H9 (cell line): ENCODE results near the gene CDC45. TPM values are rescaled to one million over a fixed set of nuclear protein-coding genes. Genes with fewer than 3 reads are reported as not detected.

ENCODE experiments used
- DNase-seq: peaks from one replicate; pipeline ENCODE4 v3.0.0-alpha.2; 2017
- H2AFZ ChIP-seq: one replicate; pipeline ENCODE4 v1.6.1; 2013; ENCODE audit warnings: mild to moderate bottlenecking, low read length, control low read depth, moderate library complexity
- H2AK5ac ChIP-seq: 2 replicates; pipeline ENCODE4 v1.6.1; 2013; ENCODE audit warnings: low read length, control low read depth, mixed read lengths; ENCODE audit not compliant: insufficient read length
- H2BK120ac ChIP-seq: one replicate; pipeline ENCODE4 v1.6.1; 2013; ENCODE audit warnings: low read depth, mild to moderate bottlenecking, low read length, control low read depth, inconsistent platforms; ENCODE audit not compliant: poor library complexity, severe bottlenecking
- H2BK12ac ChIP-seq: 2 replicates; pipeline ENCODE4 v1.6.1; 2013; ENCODE audit warnings: low read length, control low read depth, mixed read lengths, low read depth; ENCODE audit not compliant: insufficient read length
- H2BK15ac ChIP-seq: 2 replicates; pipeline ENCODE4 v1.6.1; 2013; ENCODE audit warnings: low read depth, low read length, control low read depth
- H2BK20ac ChIP-seq: one replicate; pipeline ENCODE4 v1.6.1; 2013; ENCODE audit warnings: low read depth, mild to moderate bottlenecking, low read length, control low read depth, inconsistent platforms; ENCODE audit not compliant: poor library complexity, severe bottlenecking
- H2BK5ac ChIP-seq: 2 replicates; pipeline ENCODE4 v1.6.1; 2013; ENCODE audit warnings: low read length, control low read depth, mixed read lengths; ENCODE audit not compliant: insufficient read length
- H3K14ac ChIP-seq: 2 replicates; pipeline ENCODE4 v1.6.1; 2013; ENCODE audit warnings: low read length, control low read depth; ENCODE audit not compliant: insufficient read depth
- H3K18ac ChIP-seq: 2 replicates; pipeline ENCODE4 v1.6.1; 2013; ENCODE audit warnings: low read depth, mild to moderate bottlenecking, mixed read lengths, low read length, control low read depth; ENCODE audit not compliant: insufficient read length
- H3K23ac ChIP-seq: 2 replicates; pipeline ENCODE4 v1.6.1; 2013; ENCODE audit warnings: low read length, control low read depth, mixed read lengths, low read depth; ENCODE audit not compliant: insufficient read length
- H3K23me2 ChIP-seq: 2 replicates; pipeline ENCODE4 v1.6.1; 2013; ENCODE audit warnings: low read depth, mild to moderate bottlenecking, mixed read lengths, low read length, control low read depth; ENCODE audit not compliant: insufficient read length, poor library complexity, severe bottlenecking
- H3K27ac ChIP-seq: 2 replicates; pipeline ENCODE4 v1.5.1; 2013; ENCODE audit warnings: low read length, control low read depth, mixed read lengths, low read depth; ENCODE audit not compliant: insufficient read length
- H3K27me3 ChIP-seq: 2 replicates; pipeline ENCODE4 v1.6.1; 2013; ENCODE audit warnings: low read length, control low read depth, inconsistent platforms; ENCODE audit not compliant: insufficient read depth
- H3K4ac ChIP-seq: 2 replicates; pipeline ENCODE4 v1.6.1; 2013; ENCODE audit warnings: low read depth, mild to moderate bottlenecking, control low read depth, inconsistent platforms, low read length, moderate library complexity
- H3K4me1 ChIP-seq: 2 replicates; pipeline ENCODE4 v1.6.1; 2013; ENCODE audit warnings: low read length, control low read depth, inconsistent platforms; ENCODE audit not compliant: insufficient read depth
- H3K4me2 ChIP-seq: 2 replicates; pipeline ENCODE4 v1.6.1; 2013; ENCODE audit warnings: low read length, control low read depth, mixed read lengths; ENCODE audit not compliant: insufficient read length, insufficient read depth
- H3K56ac ChIP-seq: 2 replicates; pipeline ENCODE4 v1.6.1; 2013; ENCODE audit warnings: low read depth, mild to moderate bottlenecking, mixed read lengths, low read length, control low read depth; ENCODE audit not compliant: insufficient read length
- H3K79me1 ChIP-seq: 2 replicates; pipeline ENCODE4 v1.6.1; 2013; ENCODE audit warnings: low read depth, mild to moderate bottlenecking, moderate library complexity, low read length, control low read depth, inconsistent platforms; ENCODE audit not compliant: insufficient read depth, poor library complexity, severe bottlenecking
- H3K79me2 ChIP-seq: 2 replicates; pipeline ENCODE4 v1.6.1; 2013; ENCODE audit warnings: low read length, control low read depth, inconsistent platforms; ENCODE audit not compliant: insufficient read depth
- H3K9ac ChIP-seq: 2 replicates; pipeline ENCODE4 v1.6.1; 2013; ENCODE audit warnings: low read length, control low read depth, mixed read lengths; ENCODE audit not compliant: insufficient read length; ENCODE audit errors: extremely low read depth
- H3K9me3 ChIP-seq: one replicate; pipeline ENCODE4 v1.6.1; 2013; ENCODE audit warnings: low read depth, low read length, inconsistent platforms; ENCODE audit not compliant: control insufficient read depth
- H3T11ph ChIP-seq: one replicate; pipeline ENCODE4 v1.6.1; 2013; ENCODE audit warnings: mild to moderate bottlenecking, low read length, control low read depth, inconsistent platforms
- H4K20me1 ChIP-seq: one replicate; pipeline ENCODE4 v1.6.1; 2013; ENCODE audit not compliant: control insufficient read depth, insufficient read length, insufficient read depth
- H4K5ac ChIP-seq: 2 replicates; pipeline ENCODE4 v1.6.1; 2013; ENCODE audit warnings: low read depth, mild to moderate bottlenecking, mixed read lengths, low read length, control low read depth; ENCODE audit not compliant: insufficient read length
- H4K8ac ChIP-seq: replicated peaks from 2 replicates; pipeline ENCODE4 v1.6.1; 2013; ENCODE audit warnings: low read length, control low read depth, mixed read lengths, low read depth; ENCODE audit not compliant: insufficient read length
- H4K91ac ChIP-seq: 2 replicates; pipeline ENCODE4 v1.6.1; 2013; ENCODE audit warnings: low read depth, mild to moderate bottlenecking, moderate library complexity, mixed read lengths, low read length, control low read depth; ENCODE audit not compliant: insufficient read length
- H3K27ac Mint-ChIP-seq, 3 experiments: 2 replicates in 2 of 3; 3 replicates in 1 of 3; pipeline ENCODE4 v1.8.0; 2020 to 2021; ENCODE audit warnings: mixed read lengths in 3 of 3, mild to moderate bottlenecking in 1 of 3, moderate library complexity in 1 of 3
- H3K27me3 Mint-ChIP-seq: 2 replicates; pipeline ENCODE4 v1.8.0; 2021; ENCODE audit warnings: low read depth, mild to moderate bottlenecking, moderate library complexity, mixed read lengths
- H3K36me3 Mint-ChIP-seq, 3 experiments: 2 replicates in 2 of 3; 3 replicates in 1 of 3; pipeline ENCODE4 v1.8.0; 2020 to 2021; ENCODE audit warnings: low read depth in 3 of 3, mixed read lengths in 3 of 3; ENCODE audit not compliant: insufficient read depth in 1 of 3
- H3K4me1 Mint-ChIP-seq, 2 experiments: 2 replicates each; pipeline ENCODE4 v1.8.0; 2020; ENCODE audit warnings: mixed read lengths in 2 of 2
- H3K4me3 Mint-ChIP-seq, 2 experiments: 2 replicates in 1 of 2; 3 replicates in 1 of 2; pipeline ENCODE4 v1.8.0; 2020 to 2021; ENCODE audit warnings: mild to moderate bottlenecking in 2 of 2, mixed read lengths in 2 of 2, moderate library complexity in 1 of 2
- H3K9me3 Mint-ChIP-seq, 2 experiments: 2 replicates in 1 of 2; 3 replicates in 1 of 2; pipeline ENCODE4 v1.8.0; 2020; ENCODE audit warnings: mild to moderate bottlenecking in 2 of 2, mixed read lengths in 2 of 2, moderate library complexity in 1 of 2
- WGBS: extraction: QIAGEN DNeasy Blood & Tissue Kit; methylation state at CpG from one replicate; pipeline ENCODE4 v1.1.7; 2013; ENCODE audit warnings: missing lambda C conversion rate, low lambda C conversion rate, mixed read lengths; ENCODE audit not compliant: insufficient read length; ENCODE audit errors: extremely low coverage; 5-methylcytosine and 5-hydroxymethylcytosine counted together
- total RNA-seq: library from RNA; stranded (reverse); gene quantifications from 2 replicates; pipeline ENCODE4 v1.2.1, GENCODE V29; 2021
- TF ChIP-seq, protein P1 (sequence below): fragments of 200-600 bp; sonication (generic); conservative IDR thresholded peaks from 3 replicates; pipeline ENCODE4 v1.8.0; 2021; ENCODE audit warnings: antibody characterized with exemption, mild to moderate bottlenecking

Gene CDC45
- total RNA-seq, 1 experiment from 2014 or later, result 35.7 TPM

DNA sequence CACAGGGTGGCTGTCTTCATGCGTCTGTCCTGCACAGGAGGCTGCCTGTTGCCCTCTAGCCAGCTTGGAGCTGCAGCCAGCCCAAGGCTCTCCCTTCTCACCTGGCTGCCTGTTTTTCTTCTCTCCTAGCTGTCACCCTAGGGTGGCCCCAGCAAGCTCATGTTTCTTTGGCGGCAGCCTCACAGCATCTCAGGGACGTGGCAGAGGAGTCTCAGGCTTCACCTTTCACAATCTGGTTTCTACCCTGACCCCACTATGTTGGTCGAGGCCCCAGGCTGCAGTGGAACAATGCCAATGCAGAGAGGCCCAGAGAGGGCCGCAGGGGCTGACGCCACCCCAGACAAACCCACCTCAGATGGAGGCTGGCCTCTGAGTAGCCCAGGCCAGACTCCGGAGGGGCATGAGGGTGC is 47.0 kb downstream of the CDC45 start:
- H3K56ac ChIP-seq, result no peak overlapping the region
- no peak overlapping the region for H3K4me3 Mint-ChIP-seq
- no peak overlapping the region for H2BK5ac ChIP-seq
- no peaks in the 10 kb centered on the region for H3K9me3 Mint-ChIP-seq
- no peak overlapping the region for H3K14ac ChIP-seq
- H2AFZ ChIP-seq, result no peak overlapping the region
- no peak overlapping the region for H4K8ac ChIP-seq
- no peak overlapping the region for H4K5ac ChIP-seq
- TF ChIP-seq, protein P1, sequence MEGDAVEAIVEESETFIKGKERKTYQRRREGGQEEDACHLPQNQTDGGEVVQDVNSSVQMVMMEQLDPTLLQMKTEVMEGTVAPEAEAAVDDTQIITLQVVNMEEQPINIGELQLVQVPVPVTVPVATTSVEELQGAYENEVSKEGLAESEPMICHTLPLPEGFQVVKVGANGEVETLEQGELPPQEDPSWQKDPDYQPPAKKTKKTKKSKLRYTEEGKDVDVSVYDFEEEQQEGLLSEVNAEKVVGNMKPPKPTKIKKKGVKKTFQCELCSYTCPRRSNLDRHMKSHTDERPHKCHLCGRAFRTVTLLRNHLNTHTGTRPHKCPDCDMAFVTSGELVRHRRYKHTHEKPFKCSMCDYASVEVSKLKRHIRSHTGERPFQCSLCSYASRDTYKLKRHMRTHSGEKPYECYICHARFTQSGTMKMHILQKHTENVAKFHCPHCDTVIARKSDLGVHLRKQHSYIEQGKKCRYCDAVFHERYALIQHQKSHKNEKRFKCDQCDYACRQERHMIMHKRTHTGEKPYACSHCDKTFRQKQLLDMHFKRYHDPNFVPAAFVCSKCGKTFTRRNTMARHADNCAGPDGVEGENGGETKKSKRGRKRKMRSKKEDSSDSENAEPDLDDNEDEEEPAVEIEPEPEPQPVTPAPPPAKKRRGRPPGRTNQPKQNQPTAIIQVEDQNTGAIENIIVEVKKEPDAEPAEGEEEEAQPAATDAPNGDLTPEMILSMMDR, result no peak
- H3K4me2 ChIP-seq, result no peak overlapping the region
- peaks cover 4% of the 10 kb centered on the region; the same call in 1 of the 2 replicates for H3K27me3 ChIP-seq
- H3K79me1 ChIP-seq, result no peaks in the 10 kb centered on the region
- no peak for DNase-seq
- no peak overlapping the region for H3T11ph ChIP-seq
- no peak overlapping the region for H3K18ac ChIP-seq
- peaks cover 69% of the 10 kb centered on the region for H3K27me3 Mint-ChIP-seq
- H3K27ac Mint-ChIP-seq, result no peak overlapping the region
- no peak overlapping the region for H3K23ac ChIP-seq
- WGBS, result no CpG with 5 or more reads among the region's 7 CpGs
- no peaks in the 10 kb centered on the region for H3K79me2 ChIP-seq
- H3K4me1 ChIP-seq, result no peaks in the 10 kb centered on the region
- no peak overlapping the region for H2BK15ac ChIP-seq
- no peaks in the 10 kb centered on the region for H4K20me1 ChIP-seq
- H3K4ac ChIP-seq, result no peak overlapping the region
- H3K27ac ChIP-seq, result no peak overlapping the region
- no peaks in the 10 kb centered on the region for H3K9me3 ChIP-seq
- H2BK12ac ChIP-seq, result no peak overlapping the region
- no peak overlapping the region for H2BK20ac ChIP-seq
- 0 out of 7 replicates have a peak, but pooled peaks cover 0 to 3% (median 0%) of the 10 kb centered on the region in 3 experiments for H3K36me3 Mint-ChIP-seq
- H3K9ac ChIP-seq, result no peak overlapping the region
- H4K91ac ChIP-seq, result no peak overlapping the region
- no peak overlapping the region for H2AK5ac ChIP-seq
- H3K4me1 Mint-ChIP-seq, result peaks cover 8 to 13% of the 10 kb centered on the region in 2 experiments; a peak in 3 of 4 replicates
- no peak overlapping the region for H2BK120ac ChIP-seq
- H3K23me2 ChIP-seq, result peaks cover 14% of the 10 kb centered on the region
